Liver (tissue), 3 donors: Measurements from ENCODE around the gene ADAMTS16.

Experiments
- ATF3 ChIP-seq: IDR thresholded peaks from 2 replicates; pipeline ENCODE4 v1.6.1; 2016; ENCODE audit warnings: antibody characterized with exemption
- CTCF ChIP-seq: fragments of 150-350 bp; IDR thresholded peaks from 2 replicates; pipeline ENCODE4 v1.5.1; 2017; ENCODE audit warnings: improper control_type of control experiment, low read depth, low read length; ENCODE audit not compliant: missing input control
- EGR1 ChIP-seq, 2 donors: IDR thresholded peaks; 2 replicates each; pipeline ENCODE4 v1.6.1; 2016 to 2018; ENCODE audit warnings: antibody characterized with exemption in 2 of 2, low read depth in 2 of 2
- GABPA ChIP-seq, 2 donors: IDR thresholded peaks in 1 of 2; conservative IDR thresholded peaks in 1 of 2; 2 replicates each; pipeline ENCODE4 v1.6.1; 2016; ENCODE audit warnings: antibody characterized with exemption in 2 of 2, mild to moderate bottlenecking in 1 of 2, moderate library complexity in 1 of 2
- MAX ChIP-seq: IDR thresholded peaks from 2 replicates; pipeline ENCODE4 v1.6.1; 2016; ENCODE audit warnings: antibody characterized with exemption
- RAD21 ChIP-seq, 2 donors: IDR thresholded peaks; 2 replicates each; pipeline ENCODE4 v1.6.1; 2016; ENCODE audit warnings: antibody characterized with exemption in 2 of 2, mild to moderate bottlenecking in 2 of 2
- SP1 ChIP-seq: IDR thresholded peaks from 2 replicates; pipeline ENCODE4 v1.6.1; 2018; ENCODE audit warnings: antibody characterized with exemption, mild to moderate bottlenecking
- TAF1 ChIP-seq: conservative IDR thresholded peaks from 2 replicates; pipeline ENCODE4 v1.6.1; 2016; ENCODE audit warnings: antibody characterized with exemption, mild to moderate bottlenecking
- YY1 ChIP-seq: IDR thresholded peaks from 2 replicates; pipeline ENCODE4 v1.6.1; 2016; ENCODE audit warnings: antibody characterized with exemption, mild to moderate bottlenecking
- TF ChIP-seq, protein P1 (sequence below): IDR thresholded peaks from 2 replicates; pipeline ENCODE4 v1.6.1; 2016; ENCODE audit warnings: antibody characterized with exemption, mild to moderate bottlenecking
- TF ChIP-seq, protein P2 (sequence below): IDR thresholded peaks from 2 replicates; pipeline ENCODE4 v1.6.1; 2016; ENCODE audit warnings: antibody characterized with exemption
- donor health status: healthy.
- donor health status: healthy.

- no peak for TF ChIP-seq SP1
- no peak for TF ChIP-seq GABPA (IDR thresholded peaks at IDR 0.05 in 1 of 2, conservative IDR thresholded peaks at IDR 0.05 in 1 of 2)
- TF ChIP-seq EGR1 (IDR thresholded peaks at IDR 0.05; ENCODE audit: low read depth in 2 of 2), result no peak
- TF ChIP-seq CTCF, result no peak
- no peak for TF ChIP-seq RAD21 (IDR thresholded peaks at IDR 0.05)
- no peak for TF ChIP-seq MAX
- TF ChIP-seq, protein P1, sequence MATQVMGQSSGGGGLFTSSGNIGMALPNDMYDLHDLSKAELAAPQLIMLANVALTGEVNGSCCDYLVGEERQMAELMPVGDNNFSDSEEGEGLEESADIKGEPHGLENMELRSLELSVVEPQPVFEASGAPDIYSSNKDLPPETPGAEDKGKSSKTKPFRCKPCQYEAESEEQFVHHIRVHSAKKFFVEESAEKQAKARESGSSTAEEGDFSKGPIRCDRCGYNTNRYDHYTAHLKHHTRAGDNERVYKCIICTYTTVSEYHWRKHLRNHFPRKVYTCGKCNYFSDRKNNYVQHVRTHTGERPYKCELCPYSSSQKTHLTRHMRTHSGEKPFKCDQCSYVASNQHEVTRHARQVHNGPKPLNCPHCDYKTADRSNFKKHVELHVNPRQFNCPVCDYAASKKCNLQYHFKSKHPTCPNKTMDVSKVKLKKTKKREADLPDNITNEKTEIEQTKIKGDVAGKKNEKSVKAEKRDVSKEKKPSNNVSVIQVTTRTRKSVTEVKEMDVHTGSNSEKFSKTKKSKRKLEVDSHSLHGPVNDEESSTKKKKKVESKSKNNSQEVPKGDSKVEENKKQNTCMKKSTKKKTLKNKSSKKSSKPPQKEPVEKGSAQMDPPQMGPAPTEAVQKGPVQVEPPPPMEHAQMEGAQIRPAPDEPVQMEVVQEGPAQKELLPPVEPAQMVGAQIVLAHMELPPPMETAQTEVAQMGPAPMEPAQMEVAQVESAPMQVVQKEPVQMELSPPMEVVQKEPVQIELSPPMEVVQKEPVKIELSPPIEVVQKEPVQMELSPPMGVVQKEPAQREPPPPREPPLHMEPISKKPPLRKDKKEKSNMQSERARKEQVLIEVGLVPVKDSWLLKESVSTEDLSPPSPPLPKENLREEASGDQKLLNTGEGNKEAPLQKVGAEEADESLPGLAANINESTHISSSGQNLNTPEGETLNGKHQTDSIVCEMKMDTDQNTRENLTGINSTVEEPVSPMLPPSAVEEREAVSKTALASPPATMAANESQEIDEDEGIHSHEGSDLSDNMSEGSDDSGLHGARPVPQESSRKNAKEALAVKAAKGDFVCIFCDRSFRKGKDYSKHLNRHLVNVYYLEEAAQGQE, result no peak
- TF ChIP-seq, protein P2, sequence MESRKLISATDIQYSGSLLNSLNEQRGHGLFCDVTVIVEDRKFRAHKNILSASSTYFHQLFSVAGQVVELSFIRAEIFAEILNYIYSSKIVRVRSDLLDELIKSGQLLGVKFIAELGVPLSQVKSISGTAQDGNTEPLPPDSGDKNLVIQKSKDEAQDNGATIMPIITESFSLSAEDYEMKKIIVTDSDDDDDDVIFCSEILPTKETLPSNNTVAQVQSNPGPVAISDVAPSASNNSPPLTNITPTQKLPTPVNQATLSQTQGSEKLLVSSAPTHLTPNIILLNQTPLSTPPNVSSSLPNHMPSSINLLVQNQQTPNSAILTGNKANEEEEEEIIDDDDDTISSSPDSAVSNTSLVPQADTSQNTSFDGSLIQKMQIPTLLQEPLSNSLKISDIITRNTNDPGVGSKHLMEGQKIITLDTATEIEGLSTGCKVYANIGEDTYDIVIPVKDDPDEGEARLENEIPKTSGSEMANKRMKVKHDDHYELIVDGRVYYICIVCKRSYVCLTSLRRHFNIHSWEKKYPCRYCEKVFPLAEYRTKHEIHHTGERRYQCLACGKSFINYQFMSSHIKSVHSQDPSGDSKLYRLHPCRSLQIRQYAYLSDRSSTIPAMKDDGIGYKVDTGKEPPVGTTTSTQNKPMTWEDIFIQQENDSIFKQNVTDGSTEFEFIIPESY, result no peak
- no peak for TF ChIP-seq YY1
- no peak for TF ChIP-seq ATF3
- no peak for TF ChIP-seq TAF1
Observed at GRCh38 chr5:5353681-5354080, 213.6 kb downstream of the ADAMTS16 start.
